LNCaP clone FGC (cell line): ENCODE measurements around the gene PRIMA1.

Source experiments
- DNase-seq: peaks from one replicate; pipeline ENCODE4 v3.0.0-alpha.2; 2011; ENCODE audit warnings: low read depth
- H3K4me3 ChIP-seq: 2 replicates; pipeline ENCODE4 v1.5.1; 2011; ENCODE audit warnings: mild to moderate bottlenecking, low read depth, low read length, control low read depth
- TF ChIP-seq, protein P1 (sequence below): IDR thresholded peaks from 2 replicates; pipeline ENCODE4 v1.5.1; 2012; ENCODE audit warnings: mild to moderate bottlenecking; ENCODE audit not compliant: control insufficient read depth, insufficient read depth; ENCODE audit errors: extremely low read depth

The PRIMA1 gene

DNA sequence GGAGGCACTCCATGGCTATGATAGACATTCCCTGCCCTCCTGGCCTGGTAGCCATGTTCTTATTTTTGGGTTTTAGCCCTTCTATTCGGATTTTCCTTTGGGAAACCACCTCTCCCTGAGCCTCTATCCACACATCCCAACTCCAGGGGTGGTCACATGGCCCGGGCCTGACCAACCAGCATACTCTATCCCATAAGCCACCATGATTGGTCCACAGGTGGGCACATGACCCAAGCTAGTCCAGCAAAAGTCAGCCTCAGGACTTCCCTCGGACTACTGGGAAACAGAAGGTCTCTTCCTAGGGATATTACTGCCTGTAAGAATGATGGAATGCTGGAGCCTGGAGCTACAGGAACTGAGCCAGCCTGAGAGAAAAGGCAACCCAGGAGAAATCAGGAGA, 12.5 kb downstream of the PRIMA1 start:
- no peak for DNase-seq
- H3K4me3 ChIP-seq: no peak overlapping the region
- TF ChIP-seq, protein P1, sequence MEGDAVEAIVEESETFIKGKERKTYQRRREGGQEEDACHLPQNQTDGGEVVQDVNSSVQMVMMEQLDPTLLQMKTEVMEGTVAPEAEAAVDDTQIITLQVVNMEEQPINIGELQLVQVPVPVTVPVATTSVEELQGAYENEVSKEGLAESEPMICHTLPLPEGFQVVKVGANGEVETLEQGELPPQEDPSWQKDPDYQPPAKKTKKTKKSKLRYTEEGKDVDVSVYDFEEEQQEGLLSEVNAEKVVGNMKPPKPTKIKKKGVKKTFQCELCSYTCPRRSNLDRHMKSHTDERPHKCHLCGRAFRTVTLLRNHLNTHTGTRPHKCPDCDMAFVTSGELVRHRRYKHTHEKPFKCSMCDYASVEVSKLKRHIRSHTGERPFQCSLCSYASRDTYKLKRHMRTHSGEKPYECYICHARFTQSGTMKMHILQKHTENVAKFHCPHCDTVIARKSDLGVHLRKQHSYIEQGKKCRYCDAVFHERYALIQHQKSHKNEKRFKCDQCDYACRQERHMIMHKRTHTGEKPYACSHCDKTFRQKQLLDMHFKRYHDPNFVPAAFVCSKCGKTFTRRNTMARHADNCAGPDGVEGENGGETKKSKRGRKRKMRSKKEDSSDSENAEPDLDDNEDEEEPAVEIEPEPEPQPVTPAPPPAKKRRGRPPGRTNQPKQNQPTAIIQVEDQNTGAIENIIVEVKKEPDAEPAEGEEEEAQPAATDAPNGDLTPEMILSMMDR: no peak

DNA sequence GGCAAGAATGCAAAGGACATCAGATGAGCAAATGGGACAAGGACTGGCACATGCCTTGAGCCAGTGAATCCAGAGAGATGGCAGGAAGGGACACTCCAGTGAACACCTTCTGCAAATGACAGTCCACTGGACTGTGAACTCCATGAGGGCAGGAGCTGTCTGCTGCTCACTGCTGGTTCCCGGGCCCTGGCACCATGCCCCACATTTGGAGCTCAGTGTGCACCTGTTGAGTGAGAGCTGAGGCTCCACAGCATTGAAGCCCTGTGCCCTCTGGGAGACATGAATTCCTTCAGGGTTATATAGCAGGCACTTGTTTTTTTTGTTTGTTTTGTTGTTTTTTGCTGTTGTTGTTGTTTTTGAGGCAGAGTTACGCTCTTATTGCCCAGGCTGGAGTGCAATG, 13.1 kb downstream of the PRIMA1 start:
- no peak for DNase-seq
- no peak overlapping the region for H3K4me3 ChIP-seq
- TF ChIP-seq, protein P1: no peak

DNA sequence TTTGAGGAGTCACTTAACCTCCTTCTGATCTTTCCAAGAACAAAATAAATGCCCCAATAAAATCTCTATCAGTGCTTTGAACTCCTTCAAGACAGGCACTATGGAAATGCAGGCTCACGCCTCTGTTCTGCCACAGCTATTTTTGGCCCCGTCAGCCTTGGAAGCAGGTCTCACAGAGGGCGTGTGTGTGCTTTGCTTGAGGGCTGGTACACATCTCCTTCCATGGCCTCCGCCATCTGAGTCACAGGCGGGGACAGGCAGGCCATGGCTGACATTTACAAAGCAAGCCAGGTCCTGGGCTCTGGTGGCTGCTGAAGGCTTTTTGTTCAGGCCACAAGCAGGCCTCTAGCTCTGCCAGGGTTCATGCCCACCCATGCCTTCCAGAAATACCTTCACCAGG, 16.0 kb downstream of the PRIMA1 start:
- TF ChIP-seq, protein P1: no peak
- no peak overlapping the region for H3K4me3 ChIP-seq
- DNase-seq: no peak

DNA sequence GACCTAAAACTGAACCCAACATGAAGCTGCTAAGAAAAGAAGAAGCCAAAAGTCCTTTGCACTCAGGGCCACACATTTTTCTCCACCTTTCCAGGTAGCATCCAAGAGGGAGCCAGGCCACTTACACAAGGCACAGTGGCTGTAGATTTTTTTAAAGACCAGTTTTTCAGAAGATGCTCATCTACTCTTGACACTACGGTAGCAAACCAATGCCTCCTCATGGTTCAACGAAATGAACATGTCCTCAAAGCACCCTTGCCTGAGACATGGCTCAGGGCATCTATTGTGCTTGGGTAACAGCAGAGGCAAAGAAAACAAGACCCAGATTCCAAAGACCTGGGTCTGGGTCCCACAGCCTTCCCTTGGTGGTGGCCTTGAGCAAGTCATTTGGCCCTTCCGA, 22.3 kb downstream of the PRIMA1 start:
- H3K4me3 ChIP-seq: no peak overlapping the region
- TF ChIP-seq, protein P1: no peak
- no peak for DNase-seq

DNA sequence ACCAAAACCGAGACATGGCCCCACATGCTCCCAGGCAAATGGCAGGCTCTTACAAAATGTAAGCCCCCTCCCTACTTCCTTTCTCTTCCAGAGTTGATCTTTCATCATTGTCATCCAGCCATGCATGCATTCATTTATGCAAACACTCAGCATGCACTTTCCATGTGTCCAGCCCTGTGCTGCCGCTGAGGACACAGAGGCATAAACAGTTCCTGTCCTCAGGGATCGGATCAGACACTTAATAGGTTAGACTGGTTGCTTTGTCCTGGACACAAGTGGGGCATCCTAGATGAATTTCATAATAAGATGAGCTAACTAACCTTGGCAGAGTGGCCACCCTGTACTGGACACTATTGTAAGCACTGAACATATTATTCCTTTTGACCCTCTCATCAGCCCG, 23.1 kb downstream of the PRIMA1 start:
- TF ChIP-seq, protein P1: no peak
- no peak overlapping the region for H3K4me3 ChIP-seq
- DNase-seq: no peak

DNA sequence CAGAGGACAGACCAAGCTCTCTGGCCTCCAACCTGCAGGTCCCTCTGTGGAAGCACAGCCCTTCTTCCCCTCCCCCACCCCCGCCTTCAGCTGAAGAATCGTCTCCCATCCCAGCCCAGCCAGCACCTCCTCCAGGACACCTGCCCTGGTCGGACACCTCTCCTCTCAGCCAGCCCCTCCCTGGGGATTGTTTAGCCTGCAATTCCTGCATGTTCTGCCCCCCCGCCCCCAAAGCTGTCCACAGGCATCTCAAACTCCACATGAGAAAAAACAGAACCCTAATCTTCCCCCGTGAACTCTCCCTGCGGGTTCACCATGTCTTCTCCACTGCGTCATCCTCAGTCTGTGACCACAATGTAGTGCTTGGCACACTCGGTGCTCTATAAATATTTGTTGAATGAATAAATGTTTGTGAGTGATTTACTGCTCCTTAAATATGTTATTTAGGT, 24.1 kb downstream of the PRIMA1 start:
- no peak overlapping the region for H3K4me3 ChIP-seq
- TF ChIP-seq, protein P1: no peak
- peak; percentile 10 for DNase-seq

DNA sequence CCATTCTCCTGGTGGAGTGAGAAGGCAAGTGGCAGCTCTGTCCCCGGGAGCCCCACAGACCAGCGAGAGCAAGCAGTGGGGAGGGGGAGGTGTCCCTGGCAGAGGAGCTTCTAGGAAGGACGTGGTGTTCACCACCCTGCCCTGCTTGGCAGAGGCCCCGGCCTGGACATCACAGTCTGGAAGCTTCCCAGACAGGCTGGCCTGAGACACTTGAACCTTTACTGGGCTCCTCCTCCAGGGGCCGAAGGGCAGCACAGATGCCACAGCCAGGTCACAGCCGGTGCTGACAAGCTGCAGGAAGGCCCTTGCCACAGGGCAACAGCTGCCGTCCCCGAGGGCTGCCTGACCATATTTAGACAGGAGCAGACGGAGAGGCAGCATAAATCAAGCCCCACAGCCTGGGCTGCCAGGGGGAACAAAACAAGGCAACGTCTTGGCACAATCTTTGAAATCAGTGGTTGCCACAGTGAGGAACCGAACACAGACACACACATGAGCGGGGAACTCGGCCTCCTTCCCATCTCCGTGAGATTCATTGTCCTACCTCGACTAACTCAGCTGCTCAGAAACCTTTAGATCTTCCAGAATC, 28.5 kb downstream of the PRIMA1 start:
- DNase-seq: peak; percentile 22
- TF ChIP-seq, protein P1: no peak
- no peak overlapping the region for H3K4me3 ChIP-seq
